Hindlimb muscle (tissue), 1 donor: ENCODE measurements around the gene LCN10. TPM values are rescaled to one million over a fixed set of nuclear protein-coding genes. Genes with fewer than 3 reads are reported as not detected.
"Not testable (repeated sequence)": the region's sequence is repeated elsewhere in the genome, so short reads cannot be mapped to it uniquely, and the experiment has no call there.

Experiments
- DNase-seq: peaks from one replicate; pipeline ENCODE4 v3.0.0-alpha.2; 2013
- polyA plus RNA-seq: library from polyadenylated mRNA; unstranded; fragments of 120-200 nt; gene quantifications from one replicate; pipeline ENCODE4 v1.2.1, GENCODE V29; 2013; ENCODE audit not compliant: insufficient read length

LCN10 gene
- polyA plus RNA-seq, 1 donor: 5.6 TPM

DNA sequence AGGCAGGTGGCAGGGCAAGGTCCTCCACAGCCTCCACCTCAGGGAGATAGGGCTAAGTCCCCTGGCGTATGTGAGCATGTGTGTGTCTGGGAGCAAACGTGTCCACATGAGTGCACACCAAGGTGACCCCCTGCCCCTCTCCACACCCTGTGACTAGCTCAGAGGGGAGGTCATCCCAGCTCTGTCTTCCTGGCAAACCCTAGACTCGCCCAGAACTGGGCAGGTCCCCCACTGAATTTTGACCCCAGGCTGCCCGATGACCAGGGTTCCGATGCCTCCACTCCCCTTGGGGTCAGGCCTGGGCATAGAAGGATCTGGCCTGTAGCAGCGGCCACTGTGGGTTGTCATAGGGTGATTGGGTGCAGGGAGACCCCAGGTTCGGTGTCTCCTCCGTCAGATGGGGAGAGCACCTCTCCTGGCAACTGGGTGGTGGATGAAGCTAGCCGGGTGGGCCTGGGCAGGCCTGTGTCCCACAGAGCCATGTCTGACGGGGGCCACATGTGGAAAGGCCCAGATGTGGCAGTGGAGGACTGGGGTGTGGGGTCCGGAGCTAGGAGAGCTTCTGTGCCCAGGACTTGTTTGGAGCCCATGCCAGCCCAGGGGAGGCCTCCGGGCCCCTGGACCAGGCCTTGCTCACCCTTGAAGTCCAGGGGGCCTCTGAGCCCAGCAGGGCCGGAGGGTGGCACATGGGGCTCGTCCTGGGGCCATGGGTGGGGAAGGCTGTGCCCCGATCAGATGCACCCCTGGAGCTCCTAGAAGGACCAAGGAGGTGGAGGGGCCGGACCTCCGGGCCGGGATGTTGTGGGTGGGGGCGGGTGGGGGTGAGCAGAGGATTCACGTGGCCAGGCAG is 24.2 kb downstream of the LCN10 start:
- DNase-seq: no peak

DNA sequence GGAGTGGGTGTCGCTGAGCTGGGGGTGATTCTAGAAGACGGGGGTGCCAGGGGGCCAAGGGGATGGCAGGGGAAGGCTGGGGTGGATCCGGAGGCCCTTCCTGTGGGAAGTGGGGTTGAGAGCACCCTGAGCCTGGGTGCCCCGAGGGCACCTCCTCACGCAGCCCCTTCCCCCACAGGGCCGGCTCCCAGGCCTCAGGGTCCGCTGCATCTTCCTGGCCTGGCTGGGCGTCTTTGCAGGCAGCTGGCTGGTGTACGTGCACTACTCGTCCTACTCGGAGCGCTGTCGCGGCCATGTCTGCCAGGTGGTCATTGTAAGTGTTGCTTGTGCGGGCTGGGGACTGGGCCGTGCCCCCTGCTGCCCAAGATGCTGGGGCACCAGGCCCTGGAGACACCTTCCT is 25.3 kb downstream of the LCN10 start:
- no peak for DNase-seq

DNA sequence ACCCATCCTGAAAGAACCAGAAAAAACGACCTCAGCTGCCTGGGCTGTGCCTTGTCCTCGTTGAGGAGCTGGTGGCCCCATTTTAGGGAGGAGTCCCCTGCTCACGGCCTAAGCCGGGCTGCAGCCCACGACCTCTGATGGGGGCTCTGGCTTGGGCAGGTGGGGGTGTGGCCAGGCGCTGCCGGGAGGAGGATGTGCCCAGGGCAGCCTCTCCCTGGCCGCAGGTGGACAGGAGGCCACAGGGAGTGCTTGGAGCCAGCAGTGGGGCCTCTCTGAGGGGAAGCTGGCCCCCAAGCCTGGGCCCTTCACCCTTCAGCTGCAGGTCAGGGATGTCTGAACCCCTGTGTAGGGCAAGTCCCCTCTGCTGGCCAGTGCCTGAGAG is 27.9 kb downstream of the LCN10 start:
- no peak for DNase-seq

DNA sequence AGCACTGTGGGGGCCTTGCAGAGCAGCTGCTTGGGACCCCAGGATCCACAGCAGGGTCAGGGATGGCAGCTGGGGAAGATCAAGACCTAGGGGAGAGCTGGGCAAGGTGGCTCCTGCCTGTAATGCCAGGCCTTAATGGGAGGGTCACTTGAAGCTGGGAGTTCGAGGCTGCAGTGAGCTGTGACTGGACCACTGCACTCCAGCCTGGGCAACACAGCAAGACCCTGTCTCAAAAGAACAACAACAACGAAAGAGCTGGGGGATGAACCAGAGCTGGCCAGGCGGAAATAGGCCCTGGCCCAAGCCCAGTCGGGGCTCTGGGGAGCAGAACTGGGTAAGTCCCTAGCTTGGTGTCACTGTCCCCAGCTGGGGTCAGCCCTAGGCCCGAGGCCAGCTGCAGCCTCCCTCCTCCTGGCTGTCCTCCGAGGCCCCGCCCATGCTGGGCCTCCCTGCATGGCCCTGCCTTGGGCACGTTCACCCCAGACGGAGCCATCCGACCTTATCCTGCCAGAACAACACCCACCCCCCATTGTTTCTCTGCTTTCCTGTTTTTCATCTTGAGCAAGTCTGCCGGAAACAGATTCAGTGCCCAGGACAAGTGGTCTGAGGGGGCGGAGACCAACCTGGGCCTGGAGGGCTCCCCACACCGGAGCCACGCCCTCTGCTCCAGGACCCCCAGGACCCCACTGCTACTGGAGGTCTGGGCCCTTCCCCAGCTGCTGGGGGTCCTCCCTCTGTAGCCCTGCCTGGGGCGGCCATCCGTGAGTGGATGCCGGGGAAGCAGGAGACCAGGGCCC is 28.4 kb downstream of the LCN10 start:
- no peak for DNase-seq

DNA sequence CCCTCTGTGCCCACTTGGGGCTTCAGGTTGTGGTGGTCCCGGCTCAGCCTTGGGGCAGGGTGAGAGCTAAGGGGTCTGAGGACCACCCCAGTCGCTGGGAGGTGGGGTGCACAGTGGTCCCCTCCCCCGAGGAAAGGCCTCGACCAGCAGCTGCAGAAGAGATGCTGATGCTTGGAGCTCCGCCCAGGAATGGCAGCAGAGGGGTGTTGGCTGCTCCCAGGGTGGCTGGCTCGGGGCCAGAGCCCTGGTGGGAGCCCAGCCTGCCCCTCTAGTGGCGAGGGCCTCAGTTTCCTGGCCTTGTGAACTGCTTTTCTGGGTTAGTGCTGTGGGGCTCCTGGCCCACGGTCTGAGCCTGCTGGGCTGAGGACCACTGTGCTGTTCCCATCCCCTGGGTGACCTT is 29.2 kb downstream of the LCN10 start:
- DNase-seq: no peak

DNA sequence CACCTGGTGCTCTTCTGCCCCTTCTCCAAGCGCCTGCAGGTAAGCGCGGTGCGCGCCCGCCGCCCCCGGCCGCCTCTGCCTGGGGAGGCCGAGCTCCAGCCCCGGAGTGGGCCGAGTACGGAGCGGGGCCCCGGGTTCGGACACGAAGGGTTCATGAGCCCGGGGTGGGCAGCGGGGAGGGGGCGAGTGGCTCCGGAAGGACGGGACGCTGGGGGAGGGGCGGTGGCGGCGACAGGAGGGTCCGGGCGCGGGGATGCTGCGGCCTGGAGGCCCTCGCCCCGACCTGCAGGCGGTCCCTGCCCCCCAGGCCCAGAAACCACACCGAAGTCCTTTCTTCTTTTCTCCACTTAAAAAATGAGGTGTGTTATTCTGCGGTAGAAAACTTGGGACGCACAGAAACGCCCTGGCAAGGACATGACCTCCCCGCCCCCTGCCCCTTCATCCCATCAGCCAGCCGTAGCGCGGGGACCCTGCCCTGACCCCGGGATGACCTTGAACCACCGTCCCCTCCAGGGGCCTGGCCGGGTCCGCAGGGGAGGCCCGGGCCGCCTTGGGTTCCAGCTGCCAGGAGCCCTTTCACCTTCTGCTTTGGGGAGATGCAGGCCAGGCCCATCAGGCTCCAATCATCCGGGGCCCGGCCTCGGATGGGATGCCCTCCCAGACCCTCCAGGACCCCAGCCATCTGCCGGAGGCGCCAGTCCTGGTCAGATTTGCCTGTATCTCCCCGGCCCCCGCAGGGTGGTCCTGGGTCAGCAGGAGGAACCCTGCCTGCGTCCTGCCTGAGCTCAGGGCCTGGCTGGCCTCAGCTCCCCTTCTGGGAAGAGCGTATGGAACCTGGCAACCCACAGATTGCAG is 29.8 kb downstream of the LCN10 start:
- no peak for DNase-seq

DNA sequence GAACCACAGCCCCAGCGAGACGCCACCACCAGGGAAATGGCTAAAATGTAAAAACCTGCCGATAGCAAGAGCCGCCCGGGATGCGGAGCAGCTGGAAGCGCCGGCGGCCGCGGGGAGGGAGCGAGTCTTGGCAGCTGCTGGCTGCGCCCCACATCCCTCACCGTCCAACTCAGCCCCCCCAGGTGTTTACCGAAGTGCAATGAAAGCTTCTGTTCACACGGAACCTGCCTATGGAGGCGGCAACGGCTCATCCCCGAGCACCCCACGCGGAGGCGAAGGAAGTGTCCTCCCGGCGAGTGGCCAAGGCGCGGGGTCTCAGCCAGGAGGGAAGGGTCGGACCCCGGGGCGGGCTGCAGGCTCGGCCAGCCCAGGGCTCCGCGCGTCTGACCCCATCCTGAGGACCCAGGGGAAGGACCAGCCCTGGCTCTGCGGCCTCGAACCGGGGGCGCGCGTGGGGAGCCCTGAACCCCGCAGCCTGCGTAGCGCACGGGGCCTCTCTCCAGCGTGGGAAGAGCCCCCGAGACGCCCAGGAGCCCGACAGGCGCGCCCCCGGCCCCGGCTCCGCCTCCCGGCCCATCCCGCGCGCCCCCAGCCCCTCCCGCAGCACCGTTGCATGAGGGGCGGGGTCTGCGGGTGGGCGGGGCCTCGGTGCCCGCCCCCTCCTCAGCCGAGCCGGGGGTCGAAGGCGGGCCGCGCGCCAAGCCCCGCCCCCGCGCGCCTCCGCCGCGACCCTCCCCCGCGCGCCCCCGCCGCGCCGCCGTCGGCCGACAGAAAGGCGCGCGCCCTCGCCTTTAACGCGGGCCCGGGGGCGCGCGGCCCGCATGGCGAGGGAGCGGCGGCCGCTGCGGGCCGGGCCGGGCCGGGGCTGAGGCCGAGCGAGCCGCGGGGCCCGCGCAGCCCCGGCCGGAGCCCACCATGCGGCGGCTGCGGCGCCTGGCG is 30.7 kb downstream of the LCN10 start, which contains the start of gene DIPK1B:
Gene DIPK1B, plus strand, starts transcription at position 822 of the 939 bp plus-strand sequence. Its CDS starts 94 bp downstream, at position 916.
- DNase-seq: no peak

DNA sequence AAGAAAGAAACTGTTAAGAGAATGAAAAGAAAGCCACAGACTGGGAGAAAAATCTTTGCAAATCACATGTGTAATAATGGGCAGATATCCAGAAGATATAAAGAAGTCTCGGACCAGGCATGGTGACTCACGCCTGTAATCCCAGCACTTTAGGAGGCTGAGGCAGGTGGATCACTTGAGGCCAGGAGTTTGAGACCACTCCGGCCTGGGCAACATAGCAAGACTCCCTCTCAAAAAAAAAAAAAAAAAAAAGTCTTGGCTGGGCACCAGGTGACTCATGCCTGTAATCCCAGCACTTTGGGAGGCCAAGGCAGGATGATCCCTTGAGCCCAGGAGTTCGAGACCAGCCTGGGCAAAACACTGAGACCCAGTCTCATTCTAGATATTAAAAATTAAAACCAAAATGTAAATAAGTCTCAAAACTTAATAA is 31.5 kb downstream of the LCN10 start:
- DNase-seq: not testable (repeated sequence)

DNA sequence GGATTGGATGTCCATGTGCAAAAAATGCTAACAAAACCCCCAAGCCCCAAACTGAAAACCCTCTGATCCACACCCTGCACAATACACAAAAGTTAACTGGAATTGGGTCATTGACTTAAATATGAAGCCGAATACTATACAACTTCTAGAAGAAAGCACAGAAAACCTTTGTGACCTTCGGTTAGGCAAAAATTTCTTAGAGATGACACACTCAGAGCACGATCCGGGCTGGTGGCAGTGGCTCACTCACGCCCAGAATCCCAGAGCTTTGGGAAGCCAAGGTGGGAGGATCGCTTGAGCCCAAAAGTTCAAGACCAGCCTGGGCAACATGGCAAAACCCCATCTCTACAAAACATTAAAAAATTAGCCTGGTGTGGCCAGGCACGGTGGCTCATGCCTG is 32.2 kb downstream of the LCN10 start:
- DNase-seq: no peak

DNA sequence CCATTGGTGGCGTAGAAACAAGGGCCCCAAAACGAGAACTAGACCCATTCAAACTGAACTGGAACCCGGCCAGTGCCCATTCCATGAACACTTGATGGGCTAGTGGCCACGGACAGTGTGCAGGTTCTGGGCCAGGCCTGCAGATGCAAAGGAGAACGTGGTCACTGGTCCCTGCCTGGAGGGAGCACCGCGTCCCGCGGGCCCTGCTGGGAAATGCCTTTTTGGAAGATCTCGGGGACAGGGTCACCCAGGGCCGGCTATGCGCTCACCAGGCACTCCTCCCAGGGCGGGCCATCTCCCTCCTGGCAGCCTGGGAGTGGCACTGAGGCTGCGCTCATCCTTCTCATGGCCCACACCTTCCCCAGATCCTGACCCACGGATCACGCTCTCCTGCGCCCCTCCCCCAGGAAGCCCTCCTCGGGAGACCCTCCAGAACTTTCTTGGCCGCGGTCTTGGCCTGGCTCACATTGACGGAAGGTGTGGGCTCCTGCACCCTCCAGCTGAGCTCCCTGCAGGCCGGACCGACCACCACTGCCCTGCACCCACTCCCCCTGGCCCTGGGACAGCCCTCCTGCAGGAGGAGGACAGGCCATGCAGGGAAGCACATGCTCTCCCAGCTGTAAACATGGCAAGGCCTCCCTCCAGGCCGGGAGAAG is 33.2 kb downstream of the LCN10 start:
- DNase-seq: no peak

DNA sequence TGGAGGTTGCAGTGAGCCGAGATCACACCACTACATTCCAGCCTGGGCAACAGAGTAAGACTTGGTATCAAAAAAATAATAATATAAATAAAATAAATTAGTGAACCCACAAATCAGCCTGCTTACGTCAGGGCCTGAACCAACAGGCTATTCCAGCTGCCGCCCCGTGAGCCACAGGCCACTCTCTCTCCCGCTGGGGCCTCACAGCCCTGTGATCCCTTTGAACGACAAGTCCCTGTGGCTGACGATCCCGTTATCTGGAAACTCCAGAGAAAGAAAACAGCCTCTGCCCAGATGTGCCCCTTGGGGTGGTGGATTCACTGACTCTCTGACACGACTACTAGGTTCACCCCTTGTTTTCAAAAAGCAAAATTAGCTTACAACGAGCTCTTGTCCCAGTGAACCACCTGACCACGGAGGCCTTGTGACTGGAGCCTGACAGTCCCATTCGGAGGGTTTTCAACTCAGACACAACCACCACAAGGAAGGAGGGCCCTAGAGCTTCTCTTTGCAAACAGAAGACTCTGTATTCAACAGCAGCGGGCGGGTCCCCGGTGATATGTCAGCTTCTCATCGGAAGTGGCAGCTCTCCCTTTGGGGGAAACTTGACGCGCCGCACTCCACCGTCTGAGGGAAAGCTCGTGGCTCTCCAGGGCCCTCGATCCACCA is 34.8 kb downstream of the LCN10 start:
- no peak for DNase-seq

DNA sequence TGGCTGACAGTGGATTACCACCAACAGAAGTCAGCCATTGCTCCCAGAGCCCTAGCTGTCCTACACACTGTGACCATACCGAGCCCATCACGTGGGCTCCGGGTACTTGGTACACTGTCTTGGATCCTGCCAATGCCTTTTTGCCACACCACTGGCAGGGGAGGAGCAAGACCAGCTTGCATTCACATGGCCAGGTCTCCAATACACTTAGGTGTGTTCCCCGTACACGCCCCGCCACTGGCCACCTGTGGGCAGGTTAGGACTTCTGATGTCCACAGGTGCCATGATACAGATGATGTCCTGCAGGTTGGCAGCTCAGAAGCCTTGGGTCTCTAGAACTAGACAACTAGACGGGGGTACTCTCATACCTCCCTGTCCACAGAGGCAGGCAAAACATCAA is 35.7 kb downstream of the LCN10 start:
- no peak for DNase-seq

DNA sequence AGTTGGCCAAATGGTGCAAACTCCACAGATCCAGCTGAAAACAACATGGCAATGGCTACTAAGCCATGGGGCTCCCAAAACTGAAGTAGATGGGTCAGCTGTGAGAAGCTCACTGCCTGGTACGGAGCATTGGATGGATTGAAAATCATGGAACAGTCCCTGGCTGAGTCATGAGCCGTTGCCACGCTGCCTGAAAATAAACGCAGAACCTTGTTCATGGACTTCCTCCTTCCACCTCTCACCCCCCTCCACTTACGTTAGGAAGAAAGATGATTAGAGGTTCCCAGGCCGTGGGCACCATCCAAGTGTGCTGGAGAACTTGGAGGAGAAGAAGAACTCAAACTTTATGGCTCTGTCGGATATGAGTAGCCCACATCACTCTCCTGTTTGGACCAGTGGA is 37.2 kb downstream of the LCN10 start:
- no peak for DNase-seq

DNA sequence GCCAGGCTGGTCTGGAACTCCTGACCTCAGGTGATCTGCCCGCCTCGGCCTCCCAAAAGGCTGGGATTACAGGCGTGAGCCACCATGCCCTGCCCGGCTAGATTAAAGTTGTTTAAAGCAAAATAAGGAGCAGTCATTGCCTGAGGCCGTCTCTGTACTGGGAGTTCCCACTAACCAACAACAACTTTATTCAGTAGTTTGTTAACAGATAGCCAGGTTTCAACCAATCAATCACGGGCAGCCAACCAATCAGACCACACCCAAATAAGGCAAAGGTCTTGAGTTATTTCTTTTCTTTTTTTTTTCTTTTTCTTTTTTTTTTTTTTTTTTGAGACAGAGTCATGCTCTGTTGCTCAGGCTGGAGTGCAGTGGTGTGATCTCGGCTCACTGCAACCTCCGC is 38.0 kb downstream of the LCN10 start:
- DNase-seq: not testable (repeated sequence)

DNA sequence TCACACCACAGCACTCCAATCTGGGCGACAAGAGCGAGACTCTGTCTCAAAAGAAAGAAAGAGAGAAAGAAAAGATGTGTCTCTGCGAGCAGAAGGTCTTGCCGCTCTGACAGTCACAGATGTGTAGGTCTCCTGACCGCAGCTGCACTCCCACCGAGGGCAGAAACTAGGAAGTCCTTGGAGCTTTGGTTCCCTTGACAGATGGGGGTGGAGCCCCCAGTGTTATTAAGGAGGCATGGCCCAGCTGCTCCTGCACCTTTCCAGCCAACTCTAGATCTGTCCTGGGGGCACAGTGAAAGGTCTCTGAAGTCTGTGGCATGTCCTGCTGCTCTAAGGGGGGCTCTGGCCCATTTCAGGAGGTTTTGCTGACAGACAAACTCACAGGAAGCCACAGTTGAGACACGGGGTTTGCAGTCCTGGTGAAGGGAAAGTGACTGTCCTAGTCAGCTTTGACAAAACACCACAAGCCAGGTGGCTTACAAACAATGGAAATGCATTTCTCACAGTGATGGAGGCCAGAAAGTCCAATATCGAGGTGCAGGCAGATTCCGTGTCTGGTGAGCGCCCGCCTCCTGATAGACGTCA is 39.4 kb downstream of the LCN10 start:
- DNase-seq: no peak

DNA sequence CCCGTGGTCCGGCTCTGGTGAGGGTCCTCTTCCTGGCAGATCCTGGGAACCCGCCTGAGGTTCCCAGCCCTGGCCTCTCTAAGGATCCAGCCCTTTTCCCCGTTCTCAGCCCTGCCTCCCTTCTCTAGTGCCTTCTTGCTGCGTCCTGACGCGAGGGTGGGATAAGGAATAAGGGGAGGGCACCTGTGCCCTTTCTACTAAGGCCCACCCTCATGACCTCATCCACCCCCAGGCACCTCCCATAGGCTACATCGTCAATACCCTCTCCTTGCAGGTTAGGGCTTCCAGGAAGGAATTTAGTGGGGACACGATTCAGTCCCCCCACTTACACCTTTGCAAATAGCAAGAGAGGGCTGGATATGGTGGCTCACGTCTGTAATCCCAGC is 41.1 kb downstream of the LCN10 start:
- DNase-seq: no peak

DNA sequence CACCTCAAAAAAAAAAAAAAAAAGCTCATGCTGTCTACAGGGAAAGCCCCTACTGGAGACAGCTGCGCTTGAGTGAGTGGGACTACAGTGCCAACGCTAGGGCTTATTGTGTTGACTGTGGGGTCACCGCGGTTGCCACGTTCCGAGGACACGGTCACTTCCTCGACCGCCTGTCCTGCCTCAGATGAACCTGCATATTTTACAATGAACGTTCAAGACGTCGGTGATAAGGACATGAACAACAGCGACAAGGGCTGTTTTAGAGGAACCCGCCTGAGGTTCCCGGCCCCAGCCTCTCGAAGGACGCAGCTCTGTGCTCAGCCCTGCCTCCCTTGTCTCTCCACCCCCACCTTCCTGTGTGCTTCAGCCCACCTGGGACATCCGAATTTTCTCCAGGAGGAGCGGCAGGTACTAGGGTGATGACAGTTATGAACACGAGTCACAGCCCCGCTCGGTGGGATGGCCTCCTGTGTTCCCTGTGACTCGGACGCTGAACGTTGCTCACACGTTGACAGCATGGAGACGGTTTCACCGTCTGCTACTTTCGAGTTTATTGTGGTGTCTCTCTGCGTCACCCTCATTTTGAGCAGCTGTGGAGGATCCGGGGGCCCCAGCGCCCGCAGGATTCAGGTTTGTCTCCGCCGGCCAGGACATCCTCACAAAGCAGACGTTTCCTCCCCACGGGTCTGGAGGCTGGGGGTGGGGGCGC is 41.6 kb downstream of the LCN10 start:
- no peak for DNase-seq

DNA sequence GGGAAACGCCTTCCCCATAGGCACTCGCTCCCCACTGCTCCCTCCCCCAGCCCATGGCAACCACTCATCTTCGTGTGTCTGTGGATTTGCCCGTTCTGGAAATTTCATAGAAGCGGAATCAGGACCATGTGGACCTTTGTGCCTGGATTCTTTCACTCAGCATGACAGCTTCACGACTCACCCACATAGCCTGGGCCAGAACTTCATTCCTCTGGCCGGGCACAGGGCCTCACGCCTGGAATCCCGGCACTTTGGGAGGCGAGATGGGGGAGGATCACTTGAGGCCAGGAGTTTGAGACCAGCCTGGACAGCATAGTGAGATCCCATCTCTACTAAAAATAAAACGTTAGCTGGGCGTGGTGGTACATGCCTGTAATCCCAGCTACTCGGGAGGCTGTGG is 42.4 kb downstream of the LCN10 start:
- no peak for DNase-seq

DNA sequence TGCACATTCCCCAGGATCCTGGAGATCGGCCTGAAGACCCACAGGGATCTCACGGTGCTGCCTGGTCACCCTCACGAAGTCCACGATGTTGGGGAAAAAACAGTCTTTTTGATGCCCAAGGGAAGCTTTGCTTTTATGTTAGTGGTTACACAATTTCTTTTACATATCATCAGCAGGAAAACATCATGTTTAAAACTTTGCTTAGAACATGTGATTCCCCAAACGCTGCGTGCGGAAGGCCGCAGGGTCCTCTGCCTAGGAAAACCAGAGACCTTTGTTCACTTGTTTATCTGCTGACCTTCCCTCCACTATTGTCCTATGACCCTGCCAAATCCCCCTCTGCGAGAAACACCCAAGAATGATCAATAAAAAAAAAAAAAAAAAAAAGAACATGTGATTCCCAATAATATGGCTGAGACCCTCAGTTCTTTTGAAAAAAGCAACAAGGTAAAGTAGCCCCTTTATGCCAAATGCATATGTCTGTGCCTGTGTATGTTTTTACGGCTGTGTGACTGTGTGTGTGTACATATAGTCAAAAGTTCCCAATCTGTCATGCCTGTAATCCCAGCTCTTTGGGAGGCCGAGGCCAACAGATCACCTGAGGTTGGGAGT is 44.0 kb downstream of the LCN10 start:
- DNase-seq: no peak
